Heart right ventricle (tissue), 16 donors: ENCODE results near the gene ACSM3. TPM values are rescaled to one million over a fixed set of nuclear protein-coding genes. Genes with fewer than 3 reads are reported as not detected.
"Not testable (repeated sequence)": the region's sequence is repeated elsewhere in the genome, so short reads cannot be mapped to it uniquely, and the experiment has no call there.

Experiments
- ATAC-seq, 8 donors: fragments of 200-7000 bp; cut with Tn5 transposase; one replicate each; pipeline ENCODE4 v1.9.1; 2020; ENCODE audit warnings: mild to moderate bottlenecking in 8 of 8, moderate library complexity in 8 of 8, moderate number of reproducible peaks in 1 of 8
- DNase-seq, 2 donors: peaks; one replicate each; pipeline ENCODE4 v3.0.0-alpha.2; 2020
- H3K27ac ChIP-seq, 10 donors: fragments of 200-600 bp; sonication (generic) in 2 of 10; one replicate each; pipeline versions ENCODE4 v1.5.0 to v1.8.0; 2020 to 2022; ENCODE audit warnings: mild to moderate bottlenecking in 3 of 10
- H3K27me3 ChIP-seq, 7 donors: fragments of 200-600 bp; one replicate each; pipeline ENCODE4 v1.8.0; 2021 to 2022; ENCODE audit warnings: mild to moderate bottlenecking in 2 of 7
- H3K36me3 ChIP-seq, 9 donors: fragments of 200-600 bp; sonication (generic) in 1 of 9; one replicate each; pipeline versions ENCODE4 v1.5.0 to v1.8.0; 2020 to 2022; ENCODE audit warnings: mild to moderate bottlenecking in 2 of 9
- H3K4me1 ChIP-seq, 9 donors: fragments of 200-600 bp; sonication (generic) in 1 of 9; one replicate each; pipeline versions ENCODE4 v1.5.0 to v1.8.0; 2020 to 2022; ENCODE audit warnings: mild to moderate bottlenecking in 4 of 9
- H3K4me3 ChIP-seq, 10 donors: fragments of 200-600 bp; sonication (generic) in 2 of 10; one replicate each; pipeline versions ENCODE4 v1.5.0 to v1.8.0; 2020 to 2022; ENCODE audit warnings: mild to moderate bottlenecking in 7 of 10, moderate library complexity in 2 of 10
- H3K9me3 ChIP-seq, 11 donors: fragments of 200-600 bp in 10 of 11; sonication (generic) in 2 of 11; one replicate each; pipeline versions ENCODE4 v1.5.0 to v1.8.0; 2013 to 2022; ENCODE audit warnings: mild to moderate bottlenecking in 2 of 11, control low read depth in 1 of 11, moderate library complexity in 1 of 11
- WGBS, 2 donors: extraction: QIAGEN DNeasy Blood & Tissue Kit; methylation state at CpG; one replicate each; pipeline ENCODE4 v1.1.7; 2013; ENCODE audit warnings: inconsistent platforms in 1 of 2; 5-methylcytosine and 5-hydroxymethylcytosine counted together
- intact Hi-C, 10 donors: fragments of 100-400 bp; cut with DNase I; formaldehyde crosslinking; loops; one replicate each; pipeline versions ENCODE4 v1.11.1 to v1.14.2; 2022
- polyA plus RNA-seq, 2 donors: library from polyadenylated mRNA; stranded (reverse); fragments of 200-250 nt; gene quantifications; one replicate each; pipeline ENCODE4 v1.2.3, GENCODE V29; 2013
- total RNA-seq, 10 donors: library from RNA; stranded (reverse); fragmentation: NEBNext Ultra II Directional in 3 of 10; extraction: Animal tissue kit (Norgen Biotek cat#: 25700) in 3 of 10; gene quantifications; one replicate each; pipeline versions ENCODE4 v1.2.1 to v1.2.4, GENCODE V29; 2021 to 2023
- TF ChIP-seq, protein P1 (sequence below), 9 donors: fragments of 200-600 bp; sonication (generic) in 2 of 9; IDR thresholded peaks; one replicate each; pipeline versions ENCODE4 v1.5.0 to v1.8.0; 2021 to 2022; ENCODE audit warnings: antibody characterized with exemption in 9 of 9, mild to moderate bottlenecking in 5 of 9, moderate library complexity in 1 of 9
- donor health status: Arrhythmogenic right ventricular cardiomyopathy.
- donor health status: ischemic (EF 13 %, LVEDD 7.1; RV severe dilation, severe dysfunction).
- donor health status: healthy with polysubstance abuse.
- donor health status: DM: no; HTN: yes; CAD: no.
- donor health status: DM: no; HTN: no; CAD: no.
- donor health status: ischemic (EF 25% LVEDD 6.9; RV normal size, moderate dysfunction).
- donor health status: ischemic (EF 25% LVEDD 5.7; RV mildly dilated, moderate dysfunction).
- donor health status: healthy.
- donor health status: DM: yes; HTN: yes; CAD: no.
- donor health status: Ischemic cardiomyopathy.
- donor health status: ischemic (EF 35%, LVEDD 5.7; RV mildly dilated, moderate dysfunction).
- donor health status: nonischemic (EF 11% LVEDD 7.7; RV severe dilation, severe dysfunction).
- donor health status: DM: yes; HTN: yes; CAD: no.
- donor health status: PGD.
- donor health status: ischemic (EF 29% LVEDD 5.4; RV normal size, mild dysfunction).
- donor health status: nonischemic (EF 23%, LVEDD 6.1; RV moderate dilation, normal function).

The ACSM3 gene
- total and polyA plus RNA-seq, 12 donors = 2.3 to 45.1 (median 5.9) TPM

DNA sequence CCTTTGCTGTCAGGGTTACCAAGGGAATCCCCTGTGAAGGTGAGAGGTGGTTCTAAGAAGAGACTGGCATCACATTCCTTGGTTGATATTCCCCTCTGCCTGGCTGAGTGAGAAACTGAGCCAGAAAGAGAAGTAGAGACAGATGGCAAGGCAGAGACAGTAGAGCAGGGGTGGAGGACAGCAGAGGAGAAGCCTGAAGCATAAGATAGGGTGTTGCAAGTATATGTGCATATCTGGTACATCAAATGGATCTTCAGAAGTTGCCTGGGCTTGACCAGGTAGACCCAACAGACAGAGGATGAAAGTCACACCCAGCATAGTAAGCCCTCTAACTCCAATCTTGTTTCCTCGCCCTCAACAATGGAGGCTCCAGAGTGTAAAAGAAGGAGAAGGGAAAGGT is 14.3 kb upstream of the ACSM3 start:
- WGBS, 2 donors = 96 to 100% methylated on average over 1 of the region's 1 CpG
- H3K27me3 ChIP-seq = no peaks in the 10 kb centered on the region
- peaks cover 0 to 10% (median 0%) of the 10 kb centered on the region in 9 donors for H3K4me1 ChIP-seq
- ATAC-seq (no peak), DNase-seq (no peak)
- H3K4me3 ChIP-seq = no peak overlapping the region
- intact Hi-C loops = no loop called here
- H3K27ac ChIP-seq = no peak overlapping the region
- no peaks in the 10 kb centered on the region for H3K36me3 ChIP-seq
- TF ChIP-seq, protein P1, sequence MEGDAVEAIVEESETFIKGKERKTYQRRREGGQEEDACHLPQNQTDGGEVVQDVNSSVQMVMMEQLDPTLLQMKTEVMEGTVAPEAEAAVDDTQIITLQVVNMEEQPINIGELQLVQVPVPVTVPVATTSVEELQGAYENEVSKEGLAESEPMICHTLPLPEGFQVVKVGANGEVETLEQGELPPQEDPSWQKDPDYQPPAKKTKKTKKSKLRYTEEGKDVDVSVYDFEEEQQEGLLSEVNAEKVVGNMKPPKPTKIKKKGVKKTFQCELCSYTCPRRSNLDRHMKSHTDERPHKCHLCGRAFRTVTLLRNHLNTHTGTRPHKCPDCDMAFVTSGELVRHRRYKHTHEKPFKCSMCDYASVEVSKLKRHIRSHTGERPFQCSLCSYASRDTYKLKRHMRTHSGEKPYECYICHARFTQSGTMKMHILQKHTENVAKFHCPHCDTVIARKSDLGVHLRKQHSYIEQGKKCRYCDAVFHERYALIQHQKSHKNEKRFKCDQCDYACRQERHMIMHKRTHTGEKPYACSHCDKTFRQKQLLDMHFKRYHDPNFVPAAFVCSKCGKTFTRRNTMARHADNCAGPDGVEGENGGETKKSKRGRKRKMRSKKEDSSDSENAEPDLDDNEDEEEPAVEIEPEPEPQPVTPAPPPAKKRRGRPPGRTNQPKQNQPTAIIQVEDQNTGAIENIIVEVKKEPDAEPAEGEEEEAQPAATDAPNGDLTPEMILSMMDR (IDR thresholded peaks at IDR 0.05) = no peak
- H3K9me3 ChIP-seq = peaks cover 0 to 22% (median 6%) of the 10 kb centered on the region in 11 donors

DNA sequence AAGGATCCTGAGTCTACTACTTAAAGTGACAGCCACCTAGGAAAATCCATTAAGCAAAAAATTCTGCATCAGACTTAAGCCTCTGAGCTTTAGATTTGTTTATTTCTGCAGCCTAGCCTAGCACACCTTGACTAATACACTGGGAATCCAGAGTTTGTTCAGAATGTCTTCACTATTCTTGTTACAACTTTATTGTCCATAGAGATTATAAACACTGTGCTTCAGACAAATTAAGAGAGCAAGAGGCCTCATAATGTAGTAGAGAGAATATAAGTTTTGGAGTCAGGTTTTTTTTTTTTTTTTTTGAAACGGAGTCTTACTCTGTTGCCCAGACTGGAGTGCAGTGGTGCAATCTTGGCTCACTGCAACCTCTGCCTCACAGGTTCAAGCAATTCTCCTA is 13.3 kb upstream of the ACSM3 start:
- no peak overlapping the region for H3K27ac ChIP-seq
- H3K27me3 ChIP-seq = no peaks in the 10 kb centered on the region
- no peaks in the 10 kb centered on the region for H3K36me3 ChIP-seq
- H3K4me3 ChIP-seq = no peak overlapping the region
- no peak for DNase-seq
- H3K9me3 ChIP-seq = peaks cover 0 to 22% (median 6%) of the 10 kb centered on the region in 11 donors
- intact Hi-C loops = no loop called here
- H3K4me1 ChIP-seq = no peaks in the 10 kb centered on the region
- 91 to 100% methylated on average over 1 of the region's 1 CpG for WGBS, 2 donors
- ATAC-seq = no peak
- TF ChIP-seq, protein P1 (IDR thresholded peaks at IDR 0.05) = no peak

DNA sequence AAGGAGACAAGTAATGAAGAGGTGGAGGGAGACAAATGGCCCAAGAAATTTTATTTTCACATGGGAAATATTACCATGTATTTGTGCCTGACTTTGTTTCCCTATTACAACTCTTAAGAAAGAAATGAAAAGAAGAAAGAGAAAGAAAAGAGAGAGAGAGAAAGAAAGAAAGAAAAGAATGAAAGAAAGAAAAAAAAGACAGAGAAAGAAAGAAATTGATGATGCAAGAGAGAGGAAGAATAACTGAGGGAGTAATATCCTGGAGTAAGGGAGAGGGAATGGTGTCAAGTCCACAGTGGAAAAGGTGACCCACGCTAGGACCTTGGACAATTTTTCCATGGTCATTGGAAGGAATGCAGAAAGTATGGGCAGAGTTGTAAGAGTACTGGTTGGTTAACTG is 10.1 kb upstream of the ACSM3 start:
- ATAC-seq = no peak
- DNase-seq = no peak
- Histone ChIP-seq H3K9me3 (peaks cover 0 to 3% (median 0%) of the 10 kb centered on the region in 11 donors), H3K27ac (no peak overlapping the region), H3K36me3 (no peaks in the 10 kb centered on the region), H3K4me3 (no peak overlapping the region), H3K27me3 (no peaks in the 10 kb centered on the region), H3K4me1 (no peaks in the 10 kb centered on the region)
- TF ChIP-seq, protein P1 (IDR thresholded peaks at IDR 0.05) = no peak
- 55 to 64% methylated on average over 1 of the region's 1 CpG for WGBS, 2 donors
- intact Hi-C loops = no loop called here

DNA sequence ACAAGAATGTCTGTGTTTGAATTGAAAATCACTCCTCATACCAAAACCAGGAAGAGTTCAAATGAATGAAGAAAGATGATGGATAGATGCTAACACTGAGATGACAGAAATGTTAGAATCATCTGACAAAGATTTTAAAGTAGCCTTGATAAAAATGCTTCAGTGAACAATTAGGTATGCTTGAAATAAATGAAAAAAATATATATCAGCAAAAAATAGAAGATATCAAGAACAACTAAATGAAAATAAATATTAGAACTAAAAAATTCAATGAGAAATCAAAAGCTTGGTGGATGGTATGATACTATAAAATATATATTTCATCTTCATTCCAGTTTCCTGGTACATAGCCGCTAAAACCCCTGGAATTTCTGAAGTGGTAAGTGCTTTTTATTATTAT is 8.6 kb upstream of the ACSM3 start:
- whole genome bisulfite sequencing, 2 donors = 73 to 86% methylated on average over 1 of the region's 1 CpG
- H3K9me3 ChIP-seq = peaks cover 0 to 3% (median 0%) of the 10 kb centered on the region in 11 donors
- intact Hi-C loops = no loop called here
- DNase-seq (no peak), ATAC-seq (no peak)
- H3K27me3 ChIP-seq = no peaks in the 10 kb centered on the region
- no peaks in the 10 kb centered on the region for H3K4me1 ChIP-seq
- no peak overlapping the region for H3K4me3 ChIP-seq
- no peak overlapping the region for H3K27ac ChIP-seq
- TF ChIP-seq, protein P1 (IDR thresholded peaks at IDR 0.05) = no peak
- no peaks in the 10 kb centered on the region for H3K36me3 ChIP-seq

DNA sequence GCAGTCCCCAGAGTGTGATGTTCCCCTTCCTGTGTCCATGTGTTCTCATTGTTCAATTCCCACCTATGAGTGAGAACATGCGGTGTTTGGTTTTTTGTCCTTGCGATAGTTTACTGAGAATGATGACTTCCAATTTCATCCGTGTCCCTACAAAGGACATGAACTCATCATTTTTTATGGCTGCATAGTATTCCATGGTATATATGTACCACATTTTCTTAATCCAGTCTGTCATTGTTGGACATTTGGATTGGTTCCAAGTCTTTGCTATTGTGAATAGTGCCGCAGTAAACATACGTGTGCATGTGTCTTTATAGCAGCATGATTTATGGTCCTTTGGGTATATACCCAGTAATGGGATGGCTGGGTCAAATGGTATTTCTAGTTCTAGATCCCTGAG is 8.0 kb upstream of the ACSM3 start:
- intact Hi-C loops, H3K9me3 ChIP-seq, ATAC-seq, H3K4me3 ChIP-seq, H3K4me1 ChIP-seq, DNase-seq, H3K27ac ChIP-seq, H3K27me3 ChIP-seq, H3K36me3 ChIP-seq: not testable (repeated sequence)
- 92 to 97% methylated on average over 3 of the region's 5 CpGs for WGBS, 2 donors
